Measurements from ENCODE around the gene CRYBB3. TPM values are rescaled to one million over a fixed set of nuclear protein-coding genes. Genes with fewer than 3 reads are reported as not detected.

The CRYBB3 gene
- total and polyA plus RNA-seq, 2 donors (not counting 1 experiment from before 2014, with no cell fraction given), result not detected

DNA sequence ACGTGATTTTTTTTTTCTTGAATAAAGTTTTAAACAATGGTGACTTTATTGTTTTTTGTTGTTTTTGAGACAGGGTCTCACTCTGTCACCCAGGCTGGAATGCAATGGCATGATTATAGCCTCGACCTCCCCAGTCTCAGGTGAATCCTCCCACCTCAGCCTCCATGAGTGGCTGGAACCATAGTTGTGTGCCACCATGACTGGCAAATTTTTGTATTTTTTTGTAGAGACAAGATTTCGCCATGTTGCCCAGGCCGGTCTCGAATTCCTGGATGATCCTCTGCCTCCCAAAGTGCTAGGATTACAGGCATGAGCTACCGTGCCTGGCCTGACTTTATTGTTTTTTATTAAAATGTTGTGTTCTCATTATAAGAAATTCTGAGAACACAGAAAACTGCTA, 12.2 kb upstream of the CRYBB3 start:
- no peaks in the 10 kb centered on the region for H4K20me1 ChIP-seq (ENCODE audit: control insufficient read depth, insufficient read depth, low read length, poor library complexity, severe bottlenecking)
- H3K79me2 ChIP-seq (ENCODE audit: control insufficient read depth, insufficient read depth, low read length), result no peaks in the 10 kb centered on the region
- peaks cover 0 to 2% (median 0%) of the 10 kb centered on the region in 3 donors for H3K9me3 ChIP-seq (ENCODE audit: control extremely low read depth in 1 of 3, control insufficient read depth in 2 of 3, insufficient read depth in 1 of 3, low read length in 2 of 3)
- no peaks in the 10 kb centered on the region for H3K27me3 ChIP-seq (replicated peaks in 1 of 4; ENCODE audit: control extremely low read depth in 1 of 4, control insufficient read depth in 3 of 4, insufficient read depth in 4 of 4, low read length in 3 of 4)
- no peak overlapping the region for H3K4me3 ChIP-seq (ENCODE audit: control extremely low read depth in 1 of 5, extremely low read depth in 1 of 5, insufficient read depth in 1 of 5, low read depth in 2 of 5, low read length in 4 of 5)
- H3K27me3 Mint-ChIP-seq, result peaks cover 9% of the 10 kb centered on the region
- H2AFZ ChIP-seq (ENCODE audit: insufficient read depth, low read depth, low read length, poor library complexity, severe bottlenecking), result no peak overlapping the region
- H3K27ac ChIP-seq (ENCODE audit: low read length in 2 of 2), result no peak overlapping the region
- no peak overlapping the region for H3K4me3 Mint-ChIP-seq
- no peaks in the 10 kb centered on the region for H3K4me1 ChIP-seq (ENCODE audit: control insufficient read depth in 2 of 2, insufficient read depth in 2 of 2, low read length in 2 of 2)
- WGBS (ENCODE audit: insufficient coverage), result 92% methylated on average over 4 of the region's 6 CpGs
- no peaks in the 10 kb centered on the region for H3K4me1 Mint-ChIP-seq
- intact Hi-C loops (cut with micrococcal nuclease), result no loop called here
- no peaks in the 10 kb centered on the region for H3K9me3 Mint-ChIP-seq (ENCODE audit: insufficient read depth)
- no peak for DNase-seq
- no peak overlapping the region for H3K4me2 ChIP-seq (replicated peaks; ENCODE audit: low read depth, low read length, poor library complexity, severe bottlenecking)
- ChIA-PET CTCF (interaction anchor here (3.7 kb wide), 1 partner anchor 15 kb away, joined by 16 read pairs; no protein-coding TSS in a partner anchor), POLR2A (no interaction called here)
- ATAC-seq (ENCODE audit: low read depth), result no peak
- H3K27ac Mint-ChIP-seq, result no peak overlapping the region
- no peaks in the 10 kb centered on the region for H3K36me3 ChIP-seq (replicated peaks in 1 of 2; ENCODE audit: control extremely low read depth in 1 of 2, control insufficient read depth in 1 of 2, extremely low read depth in 1 of 2, insufficient read depth in 2 of 2, low read length in 1 of 2)
- no peak overlapping the region for H3K9ac ChIP-seq (ENCODE audit: low read length)
- TF ChIP-seq, protein P1, sequence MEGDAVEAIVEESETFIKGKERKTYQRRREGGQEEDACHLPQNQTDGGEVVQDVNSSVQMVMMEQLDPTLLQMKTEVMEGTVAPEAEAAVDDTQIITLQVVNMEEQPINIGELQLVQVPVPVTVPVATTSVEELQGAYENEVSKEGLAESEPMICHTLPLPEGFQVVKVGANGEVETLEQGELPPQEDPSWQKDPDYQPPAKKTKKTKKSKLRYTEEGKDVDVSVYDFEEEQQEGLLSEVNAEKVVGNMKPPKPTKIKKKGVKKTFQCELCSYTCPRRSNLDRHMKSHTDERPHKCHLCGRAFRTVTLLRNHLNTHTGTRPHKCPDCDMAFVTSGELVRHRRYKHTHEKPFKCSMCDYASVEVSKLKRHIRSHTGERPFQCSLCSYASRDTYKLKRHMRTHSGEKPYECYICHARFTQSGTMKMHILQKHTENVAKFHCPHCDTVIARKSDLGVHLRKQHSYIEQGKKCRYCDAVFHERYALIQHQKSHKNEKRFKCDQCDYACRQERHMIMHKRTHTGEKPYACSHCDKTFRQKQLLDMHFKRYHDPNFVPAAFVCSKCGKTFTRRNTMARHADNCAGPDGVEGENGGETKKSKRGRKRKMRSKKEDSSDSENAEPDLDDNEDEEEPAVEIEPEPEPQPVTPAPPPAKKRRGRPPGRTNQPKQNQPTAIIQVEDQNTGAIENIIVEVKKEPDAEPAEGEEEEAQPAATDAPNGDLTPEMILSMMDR (IDR thresholded peaks at IDR 0.05), result no peak
- TF ChIP-seq EZH2 (IDR thresholded peaks at IDR 0.05; ENCODE audit: borderline replicate concordance, insufficient read depth, low read depth, low read length, poor library complexity, severe bottlenecking), result no peak

DNA sequence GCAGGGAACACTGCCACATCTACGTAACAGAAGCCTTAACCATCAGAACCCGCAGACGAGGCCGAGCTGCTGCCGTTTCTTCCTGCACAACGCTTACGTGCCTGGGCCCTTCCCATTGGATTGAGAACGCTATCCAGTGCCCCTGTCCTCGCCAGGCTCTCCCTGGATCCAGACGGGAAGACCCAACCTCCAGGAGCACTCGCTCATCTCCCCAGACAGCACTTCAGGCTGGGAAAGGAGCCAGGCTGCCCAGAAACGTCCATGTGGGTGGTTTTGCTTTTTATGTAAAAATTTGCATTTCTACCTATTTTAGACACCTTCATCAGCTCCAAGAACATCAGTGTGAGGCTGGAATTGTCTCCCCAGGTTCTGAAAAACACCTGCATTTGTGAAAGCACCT, 7.3 kb upstream of the CRYBB3 start:
- WGBS (ENCODE audit: insufficient coverage), result 89% methylated on average over 10 of the region's 12 CpGs
- H4K20me1 ChIP-seq (ENCODE audit: control insufficient read depth, insufficient read depth, low read length, poor library complexity, severe bottlenecking), result no peaks in the 10 kb centered on the region
- H3K79me2 ChIP-seq (ENCODE audit: control insufficient read depth, insufficient read depth, low read length), result no peaks in the 10 kb centered on the region
- intact Hi-C loops (cut with micrococcal nuclease), result no loop called here
- H3K4me1 Mint-ChIP-seq, result no peaks in the 10 kb centered on the region
- H3K27me3 ChIP-seq (replicated peaks in 1 of 4; ENCODE audit: control extremely low read depth in 1 of 4, control insufficient read depth in 3 of 4, insufficient read depth in 4 of 4, low read length in 3 of 4), result no peaks in the 10 kb centered on the region
- H3K9me3 ChIP-seq (ENCODE audit: control extremely low read depth in 1 of 3, control insufficient read depth in 2 of 3, insufficient read depth in 1 of 3, low read length in 2 of 3), result no peaks in the 10 kb centered on the region
- no peak for ATAC-seq (ENCODE audit: low read depth)
- H3K4me3 Mint-ChIP-seq, result no peak overlapping the region
- no peaks in the 10 kb centered on the region for H3K36me3 ChIP-seq (replicated peaks in 1 of 2; ENCODE audit: control extremely low read depth in 1 of 2, control insufficient read depth in 1 of 2, extremely low read depth in 1 of 2, insufficient read depth in 2 of 2, low read length in 1 of 2)
- ChIA-PET POLR2A (no interaction called here), CTCF (interaction anchor here (2.6 kb wide), 1 partner anchor 10 kb away, joined by 10 read pairs; no protein-coding TSS in a partner anchor)
- no peak overlapping the region for H3K9ac ChIP-seq (ENCODE audit: low read length)
- H3K4me1 ChIP-seq (ENCODE audit: control insufficient read depth in 2 of 2, insufficient read depth in 2 of 2, low read length in 2 of 2), result no peaks in the 10 kb centered on the region
- DNase-seq, result no peak
- no peak overlapping the region for H3K27ac ChIP-seq (ENCODE audit: low read length in 2 of 2)
- TF ChIP-seq EZH2 (IDR thresholded peaks at IDR 0.05; ENCODE audit: borderline replicate concordance, insufficient read depth, low read depth, low read length, poor library complexity, severe bottlenecking), result no peak
- TF ChIP-seq, protein P1 (IDR thresholded peaks at IDR 0.05), result no peak
- no peak overlapping the region for H3K4me2 ChIP-seq (replicated peaks; ENCODE audit: low read depth, low read length, poor library complexity, severe bottlenecking)
- no peaks in the 10 kb centered on the region for H3K9me3 Mint-ChIP-seq (ENCODE audit: insufficient read depth)
- H3K27me3 Mint-ChIP-seq, result peaks cover 14% of the 10 kb centered on the region
- no peak overlapping the region for H2AFZ ChIP-seq (ENCODE audit: insufficient read depth, low read depth, low read length, poor library complexity, severe bottlenecking)
- no peak overlapping the region for H3K27ac Mint-ChIP-seq
- H3K4me3 ChIP-seq (ENCODE audit: control extremely low read depth in 1 of 5, extremely low read depth in 1 of 5, insufficient read depth in 1 of 5, low read depth in 2 of 5, low read length in 4 of 5), result no peak overlapping the region
